ENCODE data around the gene TRIM33. TPM values are rescaled to one million over a fixed set of nuclear protein-coding genes. Genes with fewer than 3 reads are reported as not detected.

Gene TRIM33
- total and polyA plus RNA-seq, 2 donors (not counting 1 experiment from before 2014, with no cell fraction given): 17.8 to 21.5 TPM

- Histone ChIP-seq H4K20me1 (ENCODE audit: control insufficient read depth, extremely low read depth, insufficient read depth, low read length) (no peaks in the 10 kb centered on the region), H2AFZ (ENCODE audit: low read length) (no peak overlapping the region), H3K4me1 (ENCODE audit: control insufficient read depth, extremely low read depth, insufficient read depth, low read length) (no peaks in the 10 kb centered on the region), H3K36me3 (ENCODE audit: control insufficient read depth, insufficient read depth, low read length) (no peaks in the 10 kb centered on the region), H3K9me3 (ENCODE audit: control insufficient read depth, insufficient read depth, low read depth, low read length) (no peaks in the 10 kb centered on the region), H3K4me2 (ENCODE audit: extremely low read depth, insufficient read depth, low read length) (no peak overlapping the region), H3K27me3 (ENCODE audit: control insufficient read depth, insufficient read depth, low read length) (no peaks in the 10 kb centered on the region), H3K27ac (ENCODE audit: insufficient read depth, low read length) (no peak overlapping the region), H3K9ac (ENCODE audit: insufficient read depth, low read length) (no peak overlapping the region), H3K4me3 (replicated peaks in 1 of 4; ENCODE audit: control extremely low read depth in 1 of 4, insufficient read depth in 1 of 4, low read depth in 3 of 4, low read length in 4 of 4) (no peak overlapping the region), H3K79me2 (ENCODE audit: control insufficient read depth, insufficient read depth, low read length) (no peaks in the 10 kb centered on the region)
- peak; percentile 56 to 85 for DNase-seq (ENCODE audit: low read depth in 2 of 2)
- TF ChIP-seq EZH2 (IDR thresholded peaks at IDR 0.05; ENCODE audit: low read length, missing control alignments) (no peak), CTCF (conservative IDR thresholded peaks at IDR 0.05 in 1 of 2, IDR thresholded peaks at IDR 0.05 in 1 of 2; ENCODE audit: low read depth in 1 of 2, low read length in 2 of 2) (no peak)
Observed at GRCh38 chr1:114458237-114458777, 52.7 kb downstream of the TRIM33 start.

- Histone ChIP-seq H2AFZ (ENCODE audit: low read length) (no peak overlapping the region), H3K79me2 (ENCODE audit: control insufficient read depth, insufficient read depth, low read length) (no peaks in the 10 kb centered on the region), H3K27me3 (ENCODE audit: control insufficient read depth, insufficient read depth, low read length) (no peaks in the 10 kb centered on the region), H3K9me3 (ENCODE audit: control insufficient read depth, insufficient read depth, low read depth, low read length) (no peaks in the 10 kb centered on the region), H3K9ac (ENCODE audit: insufficient read depth, low read length) (no peak overlapping the region), H3K4me2 (ENCODE audit: extremely low read depth, insufficient read depth, low read length) (no peak overlapping the region), H3K36me3 (ENCODE audit: control insufficient read depth, insufficient read depth, low read length) (no peaks in the 10 kb centered on the region), H3K4me1 (ENCODE audit: control insufficient read depth, extremely low read depth, insufficient read depth, low read length) (no peaks in the 10 kb centered on the region), H3K4me3 (replicated peaks in 1 of 4; ENCODE audit: control extremely low read depth in 1 of 4, insufficient read depth in 1 of 4, low read depth in 3 of 4, low read length in 4 of 4) (no peak overlapping the region), H4K20me1 (ENCODE audit: control insufficient read depth, extremely low read depth, insufficient read depth, low read length) (no peaks in the 10 kb centered on the region), H3K27ac (ENCODE audit: insufficient read depth, low read length) (no peak overlapping the region)
- no peak for DNase-seq (ENCODE audit: low read depth in 2 of 2)
- TF ChIP-seq EZH2 (IDR thresholded peaks at IDR 0.05; ENCODE audit: low read length, missing control alignments) (no peak), CTCF (conservative IDR thresholded peaks at IDR 0.05 in 1 of 2, IDR thresholded peaks at IDR 0.05 in 1 of 2; ENCODE audit: low read depth in 1 of 2, low read length in 2 of 2) (no peak)
Observed at GRCh38 chr1:114457675-114458236, 53.2 kb downstream of the TRIM33 start.

GRCh38 chr1:114456586-114456985, 54.4 kb downstream of the TRIM33 start:
- no peak for DNase-seq (ENCODE audit: low read depth in 2 of 2)
- H3K27me3 ChIP-seq (ENCODE audit: control insufficient read depth, insufficient read depth, low read length): no peaks in the 10 kb centered on the region
- H3K27ac ChIP-seq (ENCODE audit: insufficient read depth, low read length): no peak overlapping the region
- H3K4me1 ChIP-seq (ENCODE audit: control insufficient read depth, extremely low read depth, insufficient read depth, low read length): no peaks in the 10 kb centered on the region
- H4K20me1 ChIP-seq (ENCODE audit: control insufficient read depth, extremely low read depth, insufficient read depth, low read length): no peaks in the 10 kb centered on the region
- H3K79me2 ChIP-seq (ENCODE audit: control insufficient read depth, insufficient read depth, low read length): no peaks in the 10 kb centered on the region
- no peaks in the 10 kb centered on the region for H3K9me3 ChIP-seq (ENCODE audit: control insufficient read depth, insufficient read depth, low read depth, low read length)
- no peak overlapping the region for H3K4me3 ChIP-seq (replicated peaks in 1 of 4; ENCODE audit: control extremely low read depth in 1 of 4, insufficient read depth in 1 of 4, low read depth in 3 of 4, low read length in 4 of 4)
- TF ChIP-seq EZH2 (IDR thresholded peaks at IDR 0.05; ENCODE audit: low read length, missing control alignments): no peak
- TF ChIP-seq CTCF (conservative IDR thresholded peaks at IDR 0.05 in 1 of 2, IDR thresholded peaks at IDR 0.05 in 1 of 2; ENCODE audit: low read depth in 1 of 2, low read length in 2 of 2): no peak
- H2AFZ ChIP-seq (ENCODE audit: low read length): no peak overlapping the region
- no peak overlapping the region for H3K9ac ChIP-seq (ENCODE audit: insufficient read depth, low read length)
- H3K36me3 ChIP-seq (ENCODE audit: control insufficient read depth, insufficient read depth, low read length): no peaks in the 10 kb centered on the region
- no peak overlapping the region for H3K4me2 ChIP-seq (ENCODE audit: extremely low read depth, insufficient read depth, low read length)

Measured in fibroblast of lung (primary cell).